Measurements from ENCODE around the gene RTEL1.
"Not testable (repeated sequence)": the region's sequence is repeated elsewhere in the genome, so short reads cannot be mapped to it uniquely, and the experiment has no call there.

GRCh38 chr20:63660174-63660573, 2.1 kb downstream of the RTEL1 start:
- not testable (repeated sequence) for TF ChIP-seq CTCF (IDR thresholded peaks at IDR 0.05; ENCODE audit: low read depth, low read length); POLR2A (IDR thresholded peaks at IDR 0.05; ENCODE audit: extremely low read depth, insufficient read length); MYC (IDR thresholded peaks at IDR 0.05; ENCODE audit: low read depth, low read length); MAX (IDR thresholded peaks at IDR 0.05; ENCODE audit: low read depth, low read length)

Data from NB4 (cell line).